ELF-1 (cell line): ENCODE results near the gene VWC2.
A peak's percentile ranks its signal among the peaks of the same experiment; 100 is the strongest.

Source experiments
- DNase-seq: peaks from one replicate; pipeline ENCODE4 v3.0.0-alpha.2; 2016; ENCODE audit warnings: low read depth, low spot score

VWC2 gene

GRCh38 chr7:49773218-49773935 is at the start of gene VWC2:
TSS of gene VWC2 (plus strand) at chr7:49773638. CDS start at chr7:49775436, 1,798 bp downstream.
- peak; percentile 34 for DNase-seq

GRCh38 chr7:49724071-49724470 is 49.4 kb upstream of the VWC2 start:
- no peak for DNase-seq

GRCh38 chr7:49731836-49732235 is 41.6 kb upstream of the VWC2 start:
- DNase-seq = no peak

- no peak for DNase-seq
Measured at GRCh38 chr7:49762666-49763065, 10.8 kb upstream of the VWC2 start.

GRCh38 chr7:49763791-49764190 is 9.6 kb upstream of the VWC2 start:
- no peak for DNase-seq

- DNase-seq = no peak
Measured at GRCh38 chr7:49766966-49767365, 6.5 kb upstream of the VWC2 start.

GRCh38 chr7:49767719-49768118 is 5.7 kb upstream of the VWC2 start:
- no peak for DNase-seq

- no peak for DNase-seq
Measured at GRCh38 chr7:49768254-49768653, 5.2 kb upstream of the VWC2 start.

- DNase-seq = no peak
Measured at GRCh38 chr7:49768835-49769234, 4.6 kb upstream of the VWC2 start.

- DNase-seq = no peak
Measured at GRCh38 chr7:49769285-49769857, 4.1 kb upstream of the VWC2 start.

GRCh38 chr7:49770838-49771237 is 2.6 kb upstream of the VWC2 start:
- no peak for DNase-seq

- no peak for DNase-seq
Measured at GRCh38 chr7:49771427-49772176, 1.8 kb upstream of the VWC2 start.

GRCh38 chr7:49772916-49773217 is 571 bp upstream of the VWC2 start:
- DNase-seq = no peak

GRCh38 chr7:49773936-49774458 is 559 bp downstream of the VWC2 start:
- DNase-seq = no peak

- peak; percentile 42 for DNase-seq
Measured at GRCh38 chr7:49774459-49775064, 1.1 kb downstream of the VWC2 start.

- peak; percentile 31 for DNase-seq
Measured at GRCh38 chr7:49775065-49775948, 1.9 kb downstream of the VWC2 start.

GRCh38 chr7:49775949-49776443 is 2.6 kb downstream of the VWC2 start:
- DNase-seq = peak; percentile 18

- DNase-seq = peak; percentile 66
Measured at GRCh38 chr7:49776994-49777393, 3.6 kb downstream of the VWC2 start.

- no peak for DNase-seq
Measured at GRCh38 chr7:49778731-49779270, 5.4 kb downstream of the VWC2 start.

- no peak for DNase-seq
Measured at GRCh38 chr7:49780953-49781352, 7.5 kb downstream of the VWC2 start.

- no peak for DNase-seq
Measured at GRCh38 chr7:49781996-49782395, 8.6 kb downstream of the VWC2 start.
